NOMO-1 treated with DMSO at 0.1 percent for 48 hours (cell line): Measurements from ENCODE around the gene KNOP1.

Experiments used
- DNase-seq: peaks from one replicate; lab custom pipeline; 2025; ENCODE audit not compliant: unreplicated experiment; lab: John Stamatoyannopoulos, UW

KNOP1 gene

GRCh38 chr16:19717741-19718623 is at the start of gene KNOP1, which contains the start of gene IQCK:
Gene KNOP1, minus strand, starts transcription at chr16:19718227. Its CDS starts 3,192 bp downstream, at chr16:19715035.
Gene IQCK, plus strand, starts transcription at chr16:19718271. Its CDS starts 36 bp downstream, at chr16:19718307.
- peak; percentile 84 for DNase-seq

GRCh38 chr16:19767497-19767896 is 49.5 kb upstream of the KNOP1 start:
- no peak for DNase-seq

GRCh38 chr16:19766988-19767387 is 49.0 kb upstream of the KNOP1 start:
- DNase-seq, result no peak

GRCh38 chr16:19766554-19766884 is 48.5 kb upstream of the KNOP1 start:
- no peak for DNase-seq

GRCh38 chr16:19765860-19766553 is 48.0 kb upstream of the KNOP1 start:
- no peak for DNase-seq

- no peak for DNase-seq
Measured at GRCh38 chr16:19760356-19761060, 42.5 kb upstream of the KNOP1 start.

- peak; percentile 58 for DNase-seq
Measured at GRCh38 chr16:19757762-19758595, 40.0 kb upstream of the KNOP1 start.

GRCh38 chr16:19757026-19757425 is 39.0 kb upstream of the KNOP1 start:
- DNase-seq, result no peak

- DNase-seq, result no peak
Measured at GRCh38 chr16:19755268-19755667, 37.2 kb upstream of the KNOP1 start.

- no peak for DNase-seq
Measured at GRCh38 chr16:19754644-19755036, 36.6 kb upstream of the KNOP1 start.

GRCh38 chr16:19753815-19754643 is 36.0 kb upstream of the KNOP1 start:
- DNase-seq, result no peak

GRCh38 chr16:19751478-19752385 is 33.7 kb upstream of the KNOP1 start:
- no peak for DNase-seq

- DNase-seq, result no peak
Measured at GRCh38 chr16:19749571-19750080, 31.6 kb upstream of the KNOP1 start.

GRCh38 chr16:19748389-19749168 is 30.6 kb upstream of the KNOP1 start:
- no peak for DNase-seq

- DNase-seq, result no peak
Measured at GRCh38 chr16:19746561-19746960, 28.5 kb upstream of the KNOP1 start.

GRCh38 chr16:19745286-19746010 is 27.4 kb upstream of the KNOP1 start:
- no peak for DNase-seq

- DNase-seq, result no peak
Measured at GRCh38 chr16:19744670-19745069, 26.6 kb upstream of the KNOP1 start.
